Hypothalamus (tissue), 51 donors: ENCODE measurements around the gene PLXNA4.
A peak's percentile ranks its signal among the peaks of the same experiment; 100 is the strongest.
"Not testable (repeated sequence)": the region's sequence is repeated elsewhere in the genome, so short reads cannot be mapped to it uniquely, and the experiment has no call there.

Experiments used
- DNase-seq, 51 donors: peaks; one replicate each; lab custom pipeline; 2025; lab: John Stamatoyannopoulos, UW

Gene PLXNA4

GRCh38 chr7:132575982-132576720 lies at the start of gene PLXNA4:
TSS of gene PLXNA4 (minus strand) at chr7:132576470. CDS start at chr7:132508693, 67,777 bp downstream.
- DNase-seq = peak in 13 of 51 donors; percentile 8 to 50 (median 23)

- DNase-seq = no peak
Observed at GRCh38 chr7:132625651-132626050, 49.4 kb upstream of the PLXNA4 start.

- no peak for DNase-seq
Observed at GRCh38 chr7:132622081-132622480, 45.8 kb upstream of the PLXNA4 start.

- no peak for DNase-seq
Observed at GRCh38 chr7:132619967-132620366, 43.7 kb upstream of the PLXNA4 start.

- no peak for DNase-seq
Observed at GRCh38 chr7:132618956-132619305, 42.7 kb upstream of the PLXNA4 start.

GRCh38 chr7:132618271-132618955 lies 42.1 kb upstream of the PLXNA4 start:
- no peak for DNase-seq

GRCh38 chr7:132614428-132615318 lies 38.4 kb upstream of the PLXNA4 start:
- DNase-seq = peak in 27 of 51 donors; percentile 2 to 30 (median 7)

GRCh38 chr7:132613737-132614136 lies 37.5 kb upstream of the PLXNA4 start:
- no peak for DNase-seq

- no peak for DNase-seq
Observed at GRCh38 chr7:132610995-132611394, 34.7 kb upstream of the PLXNA4 start.

- DNase-seq = no peak
Observed at GRCh38 chr7:132609906-132610520, 33.7 kb upstream of the PLXNA4 start.

GRCh38 chr7:132609222-132609621 lies 33.0 kb upstream of the PLXNA4 start:
- no peak for DNase-seq

- no peak for DNase-seq
Observed at GRCh38 chr7:132608523-132608922, 32.3 kb upstream of the PLXNA4 start.

- no peak for DNase-seq
Observed at GRCh38 chr7:132607656-132608055, 31.4 kb upstream of the PLXNA4 start.

- no peak for DNase-seq
Observed at GRCh38 chr7:132604121-132604520, 27.9 kb upstream of the PLXNA4 start.

GRCh38 chr7:132603220-132603833 lies 27.1 kb upstream of the PLXNA4 start:
- no peak for DNase-seq

GRCh38 chr7:132601783-132602182 lies 25.5 kb upstream of the PLXNA4 start:
- DNase-seq = no peak

GRCh38 chr7:132596588-132596987 lies 20.3 kb upstream of the PLXNA4 start:
- no peak for DNase-seq

GRCh38 chr7:132594741-132595140 lies 18.5 kb upstream of the PLXNA4 start:
- DNase-seq = not testable (repeated sequence)

- DNase-seq = no peak
Observed at GRCh38 chr7:132592936-132593335, 16.7 kb upstream of the PLXNA4 start.

GRCh38 chr7:132592231-132592920 lies 16.1 kb upstream of the PLXNA4 start:
- DNase-seq = no peak
